Activated CD8-positive, alpha-beta T cell treated with anti-CD3 and anti-CD28 coated beads, Interleukin-2, amount 10 ng/mL, durations not matched to agents 7 days and 5 days (primary cell): ENCODE data around the gene ATP6V0C. TPM values are rescaled to one million over a fixed set of nuclear protein-coding genes. Genes with fewer than 3 reads are reported as not detected.

Source experiments
- ATAC-seq: fragments of 150-1000 bp; cut with Tn5 transposase; one replicate; pipeline ENCODE4 v1.10.0; 2021; ENCODE audit warnings: moderate library complexity
- CTCF ChIA-PET: fragments of 350-600 bp; sonication (Branson Sonifier 250); formaldehyde crosslinking; loops from one replicate; lab custom pipeline; 2021; ENCODE audit warnings: antibody characterized with exemption; lab: Charles Lee
- POLR2A ChIA-PET: fragments of 350-600 bp; sonication (Branson Sonifier 250); formaldehyde crosslinking; loops from one replicate; lab custom pipeline; 2021; ENCODE audit warnings: antibody characterized with exemption; lab: Charles Lee
- DNase-seq: peaks from one replicate; pipeline ENCODE4 v3.0.0-alpha.2; 2020
- H3K27ac Mint-ChIP-seq: one replicate; pipeline ENCODE4 v1.8.0; 2021; ENCODE audit warnings: mild to moderate bottlenecking, mixed read lengths
- H3K27me3 Mint-ChIP-seq: one replicate; pipeline ENCODE4 v1.8.0; 2021; ENCODE audit warnings: low read depth, mixed read lengths
- H3K36me3 Mint-ChIP-seq: one replicate; pipeline ENCODE4 v1.8.0; 2021; ENCODE audit warnings: low read depth, mixed read lengths
- H3K4me1 Mint-ChIP-seq: one replicate; pipeline ENCODE4 v1.8.0; 2021; ENCODE audit warnings: low read depth, mixed read lengths
- H3K4me3 Mint-ChIP-seq: one replicate; pipeline ENCODE4 v1.8.0; 2021; ENCODE audit warnings: mild to moderate bottlenecking, mixed read lengths
- H3K9me3 Mint-ChIP-seq: one replicate; pipeline ENCODE4 v1.8.0; 2022; ENCODE audit warnings: mixed read lengths; ENCODE audit not compliant: insufficient read depth
- total RNA-seq, 2 experiments: library from RNA; stranded (reverse); gene quantifications; one replicate each; pipeline ENCODE4 v1.2.3, GENCODE V29; 2021

ATP6V0C gene
- total RNA-seq, 2 experiments from 2014 or later = 105 to 110 TPM

- H3K4me1 Mint-ChIP-seq = peaks cover 67% of the 10 kb centered on the region
- no peak for ATAC-seq
- peaks cover 22% of the 10 kb centered on the region for H3K36me3 Mint-ChIP-seq
- ChIA-PET CTCF (no interaction called here), POLR2A (interaction anchor here (1.1 kb wide), 1 partner anchor 322 kb away, joined by 3 read pairs; no protein-coding TSS in a partner anchor)
- peak overlapping the region; percentile 92 for H3K27ac Mint-ChIP-seq
- peak overlapping the region; percentile 42 for H3K4me3 Mint-ChIP-seq
- H3K27me3 Mint-ChIP-seq = no peaks in the 10 kb centered on the region
- no peaks in the 10 kb centered on the region for H3K9me3 Mint-ChIP-seq
- no peak for DNase-seq
Observed at GRCh38 chr16:2516391-2517240, 2.9 kb downstream of the ATP6V0C start.

GRCh38 chr16:2517954-2518605 lies 4.3 kb downstream of the ATP6V0C start:
- ChIA-PET POLR2A (interaction anchor here (1.2 kb wide), 1 partner anchor 11 kb away, joined by 3 read pairs; no protein-coding TSS in a partner anchor), CTCF (no interaction called here)
- peaks cover 57% of the 10 kb centered on the region for H3K4me1 Mint-ChIP-seq
- peaks cover 25% of the 10 kb centered on the region for H3K36me3 Mint-ChIP-seq
- H3K27me3 Mint-ChIP-seq = no peaks in the 10 kb centered on the region
- peak overlapping the region; percentile 57 for H3K27ac Mint-ChIP-seq
- ATAC-seq (no peak), DNase-seq (no peak)
- no peak overlapping the region for H3K4me3 Mint-ChIP-seq
- H3K9me3 Mint-ChIP-seq = no peaks in the 10 kb centered on the region

GRCh38 chr16:2518823-2519710 lies 5.3 kb downstream of the ATP6V0C start:
- ATAC-seq (no peak), DNase-seq (no peak)
- ChIA-PET CTCF (no interaction called here), POLR2A (interaction anchor here (1.2 to 2.6 kb wide), 3 partner anchors 12 to 17 kb away, joined by 3 to 48 read pairs (median 24); partner anchors contain the start of genes CEMP1 and PDPK1)
- Mint-ChIP-seq H3K27me3 (no peaks in the 10 kb centered on the region), H3K4me3 (peak overlapping the region; percentile 87), H3K36me3 (peaks cover 29% of the 10 kb centered on the region), H3K9me3 (no peaks in the 10 kb centered on the region), H3K27ac (peak overlapping the region; percentile 92), H3K4me1 (peaks cover 55% of the 10 kb centered on the region)

GRCh38 chr16:2519711-2520080 lies 5.9 kb downstream of the ATP6V0C start:
- Mint-ChIP-seq H3K9me3 (no peaks in the 10 kb centered on the region), H3K4me1 (peaks cover 55% of the 10 kb centered on the region), H3K4me3 (peak overlapping the region; percentile 87), H3K36me3 (peaks cover 33% of the 10 kb centered on the region), H3K27ac (peak overlapping the region; percentile 92), H3K27me3 (no peaks in the 10 kb centered on the region)
- ChIA-PET CTCF (interaction anchor here (1.3 to 1.4 kb wide), 2 partner anchors 13 to 18 kb away, joined by 4 to 5 read pairs; no protein-coding TSS in a partner anchor), POLR2A (interaction anchor here (1.0 to 2.6 kb wide), 5 partner anchors 10 to 249 kb away, joined by 4 to 48 read pairs (median 5); partner anchors contain the start of genes CCNF, CEMP1 and PDPK1)
- DNase-seq (no peak), ATAC-seq (no peak)

GRCh38 chr16:2520097-2520783 lies 6.5 kb downstream of the ATP6V0C start, which contains the start of gene AMDHD2:
Gene AMDHD2, plus strand, starts transcription at chr16:2520371. Its CDS starts 88 bp downstream, at chr16:2520459.
- CTCF ChIA-PET = interaction anchor here (1.3 to 1.4 kb wide), 2 partner anchors 12 to 19 kb away, joined by 4 to 5 read pairs; no protein-coding TSS in a partner anchor
- peaks cover 50% of the 10 kb centered on the region for H3K4me1 Mint-ChIP-seq

GRCh38 chr16:2520784-2521531 lies 7.2 kb downstream of the ATP6V0C start:
- Mint-ChIP-seq H3K4me1 (peaks cover 43% of the 10 kb centered on the region), H3K4me3 (peak overlapping the region; percentile 87), H3K27ac (peak overlapping the region; percentile 95), H3K36me3 (peaks cover 37% of the 10 kb centered on the region), H3K9me3 (no peaks in the 10 kb centered on the region), H3K27me3 (no peaks in the 10 kb centered on the region)
- DNase-seq = peak; percentile 80
- ChIA-PET CTCF (interaction anchor here (1.3 to 1.4 kb wide), 2 partner anchors 12 to 20 kb away, joined by 4 to 5 read pairs; no protein-coding TSS in a partner anchor), POLR2A (interaction anchor here (0.9 to 2.6 kb wide), 7 partner anchors 8 to 361 kb away, joined by 3 to 48 read pairs (median 5); partner anchors contain the start of genes CCNF, CEMP1, PDPK1 and SRRM2)
- peak; percentile 60 for ATAC-seq

More at GRCh38 chr16:2520097-2520783, 6.5 kb downstream of the ATP6V0C start, which contains the start of gene AMDHD2:
- peak; percentile 93 for DNase-seq
- Mint-ChIP-seq H3K27ac (peak within 1 kb of the TSS; percentile 95), H3K36me3 (peaks cover 35% of the 10 kb centered on the region), H3K27me3 (no peaks in the 10 kb centered on the region), H3K9me3 (no peaks in the 10 kb centered on the region), H3K4me3 (peak within 1 kb of the TSS; percentile 87)
- POLR2A ChIA-PET = interaction anchor here (0.9 to 2.6 kb wide), 7 partner anchors 9 to 360 kb away, joined by 3 to 48 read pairs (median 5); partner anchors contain the start of genes CCNF, CEMP1, PDPK1 and SRRM2
- ATAC-seq = peak; percentile 69

- no peak for DNase-seq
- Mint-ChIP-seq H3K36me3 (peaks cover 34% of the 10 kb centered on the region), H3K4me3 (no peak overlapping the region), H3K27me3 (no peaks in the 10 kb centered on the region), H3K27ac (peak overlapping the region; percentile 43), H3K4me1 (peaks cover 22% of the 10 kb centered on the region), H3K9me3 (no peaks in the 10 kb centered on the region)
- no peak for ATAC-seq
- POLR2A ChIA-PET = no interaction called here
- CTCF ChIA-PET = no interaction called here
Observed at GRCh38 chr16:2523801-2524231, 10.1 kb downstream of the ATP6V0C start.

- no peaks in the 10 kb centered on the region for H3K27me3 Mint-ChIP-seq
- H3K4me1 Mint-ChIP-seq = peaks cover 19% of the 10 kb centered on the region
- no peaks in the 10 kb centered on the region for H3K9me3 Mint-ChIP-seq
- no peak overlapping the region for H3K4me3 Mint-ChIP-seq
- CTCF ChIA-PET = no interaction called here
- DNase-seq (no peak), ATAC-seq (no peak)
- peaks cover 32% of the 10 kb centered on the region for H3K36me3 Mint-ChIP-seq
- H3K27ac Mint-ChIP-seq = peak overlapping the region; percentile 12
- POLR2A ChIA-PET = interaction anchor here (0.6 kb wide), 1 partner anchor 13 kb away, joined by 4 read pairs; the partner anchor contains the start of gene PDPK1
Observed at GRCh38 chr16:2524339-2524938, 10.7 kb downstream of the ATP6V0C start.

GRCh38 chr16:2526135-2526534 lies 12.4 kb downstream of the ATP6V0C start:
- H3K27me3 Mint-ChIP-seq = no peaks in the 10 kb centered on the region
- no peak for DNase-seq
- ATAC-seq = no peak
- H3K4me1 Mint-ChIP-seq = peaks cover 12% of the 10 kb centered on the region
- ChIA-PET CTCF (no interaction called here), POLR2A (no interaction called here)
- no peak overlapping the region for H3K4me3 Mint-ChIP-seq
- no peaks in the 10 kb centered on the region for H3K9me3 Mint-ChIP-seq
- H3K27ac Mint-ChIP-seq = no peak overlapping the region
- peaks cover 28% of the 10 kb centered on the region for H3K36me3 Mint-ChIP-seq
